HL-60 (cell line): ENCODE results near the gene KRTAP5-11.
A peak's percentile ranks its signal among the peaks of the same experiment; 100 is the strongest.
"Not testable (repeated sequence)": the region's sequence is repeated elsewhere in the genome, so short reads cannot be mapped to it uniquely, and the experiment has no call there.

ENCODE experiments used
- DNase-seq, 2 experiments: peaks; one replicate each; pipeline ENCODE4 v3.0.0-alpha.2; 2010 to 2020; ENCODE audit warnings: low read depth in 1 of 2, low spot score in 1 of 2
- H3K27ac ChIP-seq: fragments of 250-450 bp; sonication (Bioruptor Pico); replicated peaks from 2 replicates; pipeline ENCODE4 v1.5.1; 2020; ENCODE audit warnings: mild to moderate bottlenecking, moderate library complexity
- H3K27me3 ChIP-seq: fragments of 250-450 bp; sonication (Bioruptor Pico); 2 replicates; pipeline ENCODE4 v1.5.1; 2021; ENCODE audit warnings: mild to moderate bottlenecking, moderate library complexity; ENCODE audit not compliant: insufficient read depth, poor library complexity, severe bottlenecking
- H3K4me3 ChIP-seq: replicated peaks from 2 replicates; pipeline ENCODE4 v1.5.1; 2011; ENCODE audit warnings: mild to moderate bottlenecking, control low read depth, low read length; ENCODE audit not compliant: insufficient read depth
- CTCF ChIP-seq: IDR thresholded peaks from one replicate; pipeline ENCODE4 v1.5.1; 2011; ENCODE audit warnings: low read length, control low read depth, inconsistent platforms; ENCODE audit not compliant: insufficient read depth
- GABPA ChIP-seq: IDR thresholded peaks from 2 replicates; pipeline ENCODE4 v1.6.1; 2012; ENCODE audit warnings: low read depth
- POLR2AphosphoS5 ChIP-seq: IDR thresholded peaks from 2 replicates; pipeline ENCODE4 v1.6.1; 2012; ENCODE audit warnings: low read depth
- REST ChIP-seq: IDR thresholded peaks from 2 replicates; pipeline ENCODE4 v1.6.1; 2012; ENCODE audit warnings: low read depth; ENCODE audit not compliant: insufficient replicate concordance
- SPI1 ChIP-seq: IDR thresholded peaks from 2 replicates; pipeline ENCODE4 v1.6.1; 2012; ENCODE audit warnings: low read depth, mild to moderate bottlenecking, borderline replicate concordance

Gene KRTAP5-11

DNA sequence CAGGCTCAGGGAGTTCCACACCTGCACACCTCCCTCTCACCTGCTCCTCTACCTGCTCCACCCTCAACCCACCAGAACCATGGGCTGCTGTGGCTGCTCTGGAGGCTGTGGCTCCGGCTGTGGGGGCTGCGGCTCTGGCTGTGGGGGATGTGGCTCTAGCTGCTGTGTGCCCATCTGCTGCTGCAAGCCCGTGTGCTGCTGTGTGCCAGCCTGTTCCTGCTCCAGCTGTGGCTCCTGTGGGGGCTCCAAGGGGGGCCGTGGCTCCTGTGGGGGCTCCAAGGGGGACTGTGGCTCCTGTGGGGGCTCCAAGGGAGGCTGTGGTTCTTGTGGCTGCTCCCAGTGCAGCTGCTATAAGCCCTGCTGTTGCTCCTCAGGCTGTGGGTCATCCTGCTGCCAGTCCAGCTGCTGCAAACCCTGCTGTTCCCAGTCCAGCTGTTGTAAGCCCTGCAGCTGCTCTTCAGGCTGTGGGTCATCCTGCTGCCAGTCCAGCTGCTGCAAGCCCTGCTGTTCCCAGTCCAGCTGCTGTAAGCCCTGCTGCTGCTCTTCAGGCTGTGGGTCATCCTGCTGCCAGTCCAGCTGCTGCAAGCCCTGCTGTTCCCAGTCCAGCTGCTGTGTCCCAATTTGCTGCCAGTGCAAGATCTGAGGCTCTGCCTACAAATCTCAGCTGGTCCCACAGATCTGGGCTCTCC, 44.6 kb downstream of the KRTAP5-11 start, which contains the start of gene KRTAP5-8:
KRTAP5-8 (plus strand) TSS at position 49 of the 689 bp plus-strand sequence; CDS start at position 80, 31 bp downstream.
- not testable (repeated sequence) for H3K4me3 ChIP-seq, H3K27me3 ChIP-seq, H3K27ac ChIP-seq, DNase-seq
- TF ChIP-seq POLR2AphosphoS5: peak; percentile 57; the same call in 1 of the 2 replicates

- no peak overlapping the region for H3K27ac ChIP-seq
- no peak overlapping the region for H3K4me3 ChIP-seq
- TF ChIP-seq POLR2AphosphoS5 (no peak), REST (no peak), SPI1 (no peak), CTCF (no peak), GABPA (no peak)
- no peaks in the 10 kb centered on the region for H3K27me3 ChIP-seq
- DNase-seq: no peak
These were observed 45.1 kb downstream of the KRTAP5-11 start for GRCh38 chr11:71537537-71537936.

- Histone ChIP-seq H3K27ac (no peak overlapping the region), H3K27me3 (no peaks in the 10 kb centered on the region), H3K4me3 (no peak overlapping the region)
- DNase-seq: no peak
- TF ChIP-seq CTCF (no peak), POLR2AphosphoS5 (no peak), GABPA (no peak), SPI1 (no peak), REST (no peak)
These were observed 46.9 kb downstream of the KRTAP5-11 start for GRCh38 chr11:71535825-71536224.

DNA sequence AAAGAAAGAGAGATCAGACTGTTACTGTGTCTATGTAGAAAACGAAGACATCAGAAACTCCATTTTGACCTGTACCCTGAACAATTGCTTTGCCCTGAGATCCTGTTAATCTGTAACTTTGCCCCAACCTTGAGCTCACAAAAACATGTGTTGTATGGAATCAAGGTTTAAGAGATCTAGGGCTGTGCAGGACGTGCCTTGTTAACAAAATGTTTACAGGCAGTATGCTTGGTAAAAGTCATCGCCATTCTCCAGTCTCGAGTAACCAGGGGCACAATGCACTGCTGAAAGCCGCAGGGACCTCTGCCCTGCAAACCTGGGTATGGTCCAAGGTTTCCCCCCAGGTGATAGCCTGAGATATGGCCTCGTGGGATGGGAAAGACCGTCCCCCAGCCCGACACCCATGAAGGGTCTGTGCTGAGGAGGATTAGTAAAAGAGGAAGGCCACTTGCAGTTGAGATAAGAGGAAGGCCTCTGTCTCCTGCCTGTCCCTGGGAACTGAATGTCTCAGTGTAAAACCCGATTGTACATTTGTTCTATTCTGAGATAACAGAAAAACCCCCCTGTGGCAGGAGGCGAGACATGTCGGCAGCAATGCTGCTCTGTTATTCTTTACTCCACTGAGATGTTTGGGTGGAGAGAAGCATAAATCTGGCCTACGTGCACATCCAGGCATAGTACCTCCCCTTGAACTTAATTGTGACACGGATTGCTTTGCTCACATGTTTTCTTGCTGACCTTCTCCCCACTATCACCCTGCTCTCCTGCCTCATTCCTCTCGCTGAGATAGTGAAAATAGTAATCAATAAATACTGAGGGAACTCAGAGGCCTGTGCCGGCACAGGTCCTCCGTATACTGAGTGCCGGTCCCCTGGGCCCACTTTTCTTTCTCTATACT, 47.7 kb downstream of the KRTAP5-11 start:
- not testable (repeated sequence) for H3K27ac ChIP-seq, H3K27me3 ChIP-seq, H3K4me3 ChIP-seq
- peak in 1 of 2 experiments; percentile 33 for DNase-seq
- TF ChIP-seq SPI1: peak; percentile 88
